Nucleus accumbens (tissue), 56 donors: ENCODE results near the gene ATG4D.
"Not testable (repeated sequence)": the region's sequence is repeated elsewhere in the genome, so short reads cannot be mapped to it uniquely, and the experiment has no call there.

Experiments
- DNase-seq, 56 donors: peaks; one replicate each; lab custom pipeline; 2025; lab: John Stamatoyannopoulos, UW

ATG4D gene

GRCh38 chr19:10550336-10550735, 6.6 kb downstream of the ATG4D start:
- DNase-seq: no peak

GRCh38 chr19:10551006-10551405, 7.3 kb downstream of the ATG4D start:
- not testable (repeated sequence) for DNase-seq

GRCh38 chr19:10551698-10552301, 8.1 kb downstream of the ATG4D start:
- peak in 5 of 56 donors; percentile 1 to 17 (median 5) for DNase-seq

GRCh38 chr19:10552510-10553053, 8.9 kb downstream of the ATG4D start:
- DNase-seq: peak in 8 of 56 donors; percentile 3 to 42 (median 12)

- no peak for DNase-seq
Observed at GRCh38 chr19:10553087-10553667, 9.5 kb downstream of the ATG4D start.

- no peak for DNase-seq
Observed at GRCh38 chr19:10553943-10554381, 10.3 kb downstream of the ATG4D start.

- no peak for DNase-seq
Observed at GRCh38 chr19:10554760-10555609, 11.3 kb downstream of the ATG4D start.

GRCh38 chr19:10555610-10555973, 11.9 kb downstream of the ATG4D start:
- DNase-seq: no peak

GRCh38 chr19:10557603-10558197, 14.0 kb downstream of the ATG4D start:
- DNase-seq: no peak

- DNase-seq: no peak
Observed at GRCh38 chr19:10560154-10560553, 16.4 kb downstream of the ATG4D start.

GRCh38 chr19:10562609-10563008, 18.9 kb downstream of the ATG4D start:
- DNase-seq: no peak

GRCh38 chr19:10565028-10565566, 21.4 kb downstream of the ATG4D start:
- peak in 10 of 56 donors; percentile 24 to 57 (median 34) for DNase-seq

GRCh38 chr19:10565567-10566407, 22.1 kb downstream of the ATG4D start, which contains the start of gene KRI1:
Gene KRI1, minus strand, starts transcription at chr19:10566010. Its CDS starts 11 bp downstream, at chr19:10565999.
- peak; percentile 41 to 99 (median 95) for DNase-seq

GRCh38 chr19:10566408-10566657, 22.6 kb downstream of the ATG4D start:
- no peak for DNase-seq

GRCh38 chr19:10566658-10567410, 23.1 kb downstream of the ATG4D start:
- no peak for DNase-seq

GRCh38 chr19:10567656-10568055, 24.0 kb downstream of the ATG4D start:
- DNase-seq: no peak

GRCh38 chr19:10568062-10568825, 24.5 kb downstream of the ATG4D start:
- DNase-seq: peak in 22 of 56 donors; percentile 30 to 68 (median 51)
